ENCODE measurements around the gene SRSF1. TPM values are rescaled to one million over a fixed set of nuclear protein-coding genes. Genes with fewer than 3 reads are reported as not detected.

The SRSF1 gene
- total and polyA plus RNA-seq, 12 donors, result 105 to 276 (median 186) TPM

GRCh38 chr17:57953705-57954396 is 53.2 kb downstream of the SRSF1 start:
- DNase-seq, result peak in 1 of 7 donors; percentile 33
- WGBS, 4 donors, result 64 to 78% (median 75%) methylated on average over 9 to 13 of the region's 13 CpGs
- Histone ChIP-seq H3K4me1 (replicated peaks in 1 of 2) (peaks cover 34 to 61% of the 10 kb centered on the region in 2 donors), H3K9me3 (replicated peaks in 1 of 3) (no peaks in the 10 kb centered on the region), H3K36me3 (replicated peaks in 1 of 2) (no peaks in the 10 kb centered on the region), H3K27ac (peak overlapping the region; percentile 72 to 99 (median 95)), H3K27me3 (no peaks in the 10 kb centered on the region), H3K4me3 (peak overlapping the region in 2 of 4 donors; percentile 44 to 98)
- no peak for TF ChIP-seq POLR2A (IDR thresholded peaks at IDR 0.05)
- TF ChIP-seq CTCF (IDR thresholded peaks at IDR 0.05), result no peak
- intact Hi-C loops (cut with DNase I), result no loop called here

Small RNAs within 50 kb of the gene (small RNA-seq; reads per million reads assigned to genes)
- gene AC015813.4, result 0 reads per million in 2 donors

Other genes starting within 250 kb of the SRSF1 start
- gene MRPS23, start 157.2 kb downstream of the SRSF1 start, total RNA-seq, result 10 to 100 TPM in 8 of 9 donors, 1 to 10 TPM in 1; 8.5 to 90.6 (median 42.0) TPM
- gene MRPS23, start 157.2 kb downstream of the SRSF1 start, polyA plus RNA-seq, result 10 to 100 TPM; 10.3 to 70.4 (median 10.8) TPM
- 10 to 100 TPM in 8 of 9 donors, 1 to 10 TPM in 1; 9.4 to 47.3 (median 38.0) TPM for gene CUEDC1, start 51.8 kb downstream of the SRSF1 start, total RNA-seq
- 10 to 100 TPM; 19.9 to 45.1 (median 40.1) TPM for gene CUEDC1, start 51.8 kb downstream of the SRSF1 start, polyA plus RNA-seq
- gene VEZF1, start 19.0 kb downstream of the SRSF1 start, total RNA-seq, result 100 to 1,000 TPM in 1 of 9 donors, 10 to 100 TPM in 8; 40.8 to 105 (median 72.0) TPM
- gene VEZF1, start 19.0 kb downstream of the SRSF1 start, polyA plus RNA-seq, result 10 to 100 TPM; 14.1 to 58.5 (median 23.1) TPM
- gene DYNLL2, start 76.2 kb upstream of the SRSF1 start, total RNA-seq, result 100 to 1,000 TPM in 1 of 9 donors, 10 to 100 TPM in 8; 18.5 to 207 (median 46.6) TPM
- gene DYNLL2, start 76.2 kb upstream of the SRSF1 start, polyA plus RNA-seq, result 100 to 1,000 TPM in 1 of 3 donors, 10 to 100 TPM in 2; 19.8 to 194 (median 31.0) TPM
- not detected for gene OR4D1, start 141.1 kb upstream of the SRSF1 start, total RNA-seq
- under 1 TPM in 1 of 3 donors, not detected in 2; under 0.01 TPM for gene OR4D1, start 141.1 kb upstream of the SRSF1 start, polyA plus RNA-seq
- gene OR4D2, start 159.7 kb upstream of the SRSF1 start, total RNA-seq, result not detected
- gene OR4D2, start 159.7 kb upstream of the SRSF1 start, polyA plus RNA-seq, result not detected
- not detected for gene EPX, start 185.5 kb upstream of the SRSF1 start, total RNA-seq
- gene EPX, start 185.5 kb upstream of the SRSF1 start, polyA plus RNA-seq, result not detected
- 10 to 100 TPM in 8 of 9 donors, 1 to 10 TPM in 1; 9.1 to 21.1 (median 14.8) TPM for gene MKS1, start 212.0 kb upstream of the SRSF1 start, total RNA-seq
- 10 to 100 TPM; 11.8 to 28.2 (median 20.7) TPM for gene MKS1, start 212.0 kb upstream of the SRSF1 start, polyA plus RNA-seq
- gene LPO, start 231.3 kb upstream of the SRSF1 start, total RNA-seq, result under 1 TPM in 1 of 9 donors, not detected in 8; 0.06 TPM
- under 1 TPM in 1 of 3 donors, not detected in 2; 0.16 TPM for gene LPO, start 231.3 kb upstream of the SRSF1 start, polyA plus RNA-seq